Prostate gland (tissue), 2 donors: Measurements from ENCODE around the gene PCDHGB7. TPM values are rescaled to one million over a fixed set of nuclear protein-coding genes. Genes with fewer than 3 reads are reported as not detected.
"Not testable (repeated sequence)": the region's sequence is repeated elsewhere in the genome, so short reads cannot be mapped to it uniquely, and the experiment has no call there.

ENCODE experiments used
- DNase-seq: peaks from one replicate; pipeline ENCODE4 v3.0.0-alpha.2; 2019; ENCODE audit warnings: low spot score
- H3K27ac ChIP-seq, 2 donors: fragments of 200-600 bp; sonication (generic); 2 replicates each; pipeline ENCODE4 v1.5.1; 2017 to 2019
- H3K27me3 ChIP-seq: fragments of 200-600 bp; sonication (generic); replicated peaks from 2 replicates; pipeline ENCODE4 v1.5.1; 2019; ENCODE audit not compliant: insufficient read depth
- H3K36me3 ChIP-seq, 2 donors: fragments of 200-600 bp; sonication (generic); 1 replicate in 1 of 2; 2 replicates in 1 of 2; pipeline versions ENCODE4 v1.5.1 to v1.8.1; 2017 to 2019
- H3K4me1 ChIP-seq: fragments of 200-600 bp; sonication (generic); replicated peaks from 2 replicates; pipeline ENCODE4 v1.5.1; 2019
- H3K4me3 ChIP-seq, 2 donors: fragments of 200-600 bp; sonication (generic); 2 replicates each; pipeline ENCODE4 v1.5.1; 2017 to 2019
- H3K9me3 ChIP-seq: fragments of 200-600 bp; sonication (generic); 2 replicates; pipeline ENCODE4 v1.5.1; 2017
- CTCF ChIP-seq, 4 experiments: fragments of 200-600 bp in 2 of 4; fragments of 450-650 bp in 2 of 4; sonication (generic) in 2 of 4; IDR thresholded peaks; 1 replicate in 3 of 4; 2 replicates in 1 of 4; pipeline ENCODE4 v1.5.1; 2016 to 2019; ENCODE audit warnings: antibody characterized with exemption in 4 of 4, mild to moderate bottlenecking in 2 of 4, moderate library complexity in 2 of 4
- POLR2A ChIP-seq: fragments of 450-650 bp; IDR thresholded peaks from one replicate; pipeline ENCODE4 v1.6.1; 2016; ENCODE audit warnings: antibody characterized with exemption, mild to moderate bottlenecking
- POLR2AphosphoS5 ChIP-seq: sonication (generic); formaldehyde crosslinking; IDR thresholded peaks from one replicate; pipeline ENCODE4 v1.6.1; 2017; ENCODE audit warnings: antibody characterized with exemption
- WGBS: methylation state at CpG from one replicate; pipeline ENCODE4 v1.1.5; 2018; 5-methylcytosine and 5-hydroxymethylcytosine counted together
- intact Hi-C: fragments of 100-400 bp; cut with DNase I; formaldehyde crosslinking; loops from one replicate; pipeline ENCODE4 v1.14.2; 2022
- total RNA-seq, 2 donors: library from RNA; depleted of rRNA; stranded (reverse); fragments of >200 nt; gene quantifications; one replicate each; pipeline ENCODE4 v1.1.0, GENCODE V29; 2016

PCDHGB7 gene
- 10 to 100 TPM in 1 of 2 donors, 1 to 10 TPM in 1; 7.0 to 14.6 TPM for total RNA-seq

- H3K4me3 ChIP-seq: peak within 1 kb of the TSS; percentile 23 to 30
- DNase-seq: peak; percentile 53
- H3K27ac ChIP-seq: peak within 1 kb of the TSS in 1 of 2 donors; percentile 36
- 9% methylated on average over 46 of the region's 47 CpGs for WGBS
- intact Hi-C loops: loop anchor here (10.0 kb wide), 1 partner anchor 107 kb away; no protein-coding TSS in a partner anchor
- H3K4me1 ChIP-seq, H3K27me3 ChIP-seq, H3K9me3 ChIP-seq, H3K36me3 ChIP-seq: not testable (repeated sequence)
- TF ChIP-seq CTCF (IDR thresholded peaks at IDR 0.05): peak in 3 of 4 experiments; percentile 33 to 80 (median 67)
These were observed at the start of gene PCDHGB7 for GRCh38 chr5:141417494-141418172. TSS of gene PCDHGB7 (plus strand) at chr5:141417677. CDS start at chr5:141417860, 183 bp downstream.

- H3K36me3 ChIP-seq: no peaks in the 10 kb centered on the region
- peaks cover 8% of the 10 kb centered on the region for H3K27me3 ChIP-seq
- DNase-seq: no peak
- intact Hi-C loops: no loop called here
- 17% methylated on average over 32 of the region's 32 CpGs for WGBS
- no peaks in the 10 kb centered on the region for H3K9me3 ChIP-seq
- TF ChIP-seq POLR2A (no peak), CTCF (IDR thresholded peaks at IDR 0.05) (peak in 1 of 4 experiments; percentile 21), POLR2AphosphoS5 (no peak)
- H3K4me1 ChIP-seq: no peaks in the 10 kb centered on the region
- H3K4me3 ChIP-seq: no peak within 1 kb of the TSS
- no peak within 1 kb of the TSS for H3K27ac ChIP-seq
These were observed 47.3 kb upstream of the PCDHGB7 start, which contains the start of gene PCDHGB3 for GRCh38 chr5:141369994-141370848. TSS of gene PCDHGB3 (plus strand) at chr5:141370242. CDS start at chr5:141370395, 153 bp downstream.

GRCh38 chr5:141371572-141372475 lies 45.7 kb upstream of the PCDHGB7 start:
- Histone ChIP-seq H3K27me3 (peaks cover 4% of the 10 kb centered on the region), H3K9me3 (no peaks in the 10 kb centered on the region), H3K27ac (no peak overlapping the region), H3K36me3 (no peaks in the 10 kb centered on the region), H3K4me3 (no peak overlapping the region), H3K4me1 (no peaks in the 10 kb centered on the region)
- TF ChIP-seq POLR2AphosphoS5: no peak
- no peak for TF ChIP-seq POLR2A
- TF ChIP-seq CTCF (IDR thresholded peaks at IDR 0.05): no peak
- intact Hi-C loops: no loop called here
- 18% methylated on average over 41 of the region's 69 CpGs for WGBS
- DNase-seq: no peak

- Histone ChIP-seq H3K9me3 (no peaks in the 10 kb centered on the region), H3K36me3 (no peaks in the 10 kb centered on the region), H3K27me3 (peaks cover 4% of the 10 kb centered on the region), H3K27ac (no peak within 1 kb of the TSS), H3K4me3 (no peak within 1 kb of the TSS), H3K4me1 (no peaks in the 10 kb centered on the region)
- no peak for DNase-seq
- TF ChIP-seq CTCF (IDR thresholded peaks at IDR 0.05): peak in 2 of 4 experiments; percentile 10 to 17
- TF ChIP-seq POLR2A: no peak
- no peak for TF ChIP-seq POLR2AphosphoS5
- intact Hi-C loops: no loop called here
- WGBS: 13% methylated on average over 27 of the region's 27 CpGs
These were observed 43.7 kb upstream of the PCDHGB7 start, which contains the start of gene PCDHGA6 for GRCh38 chr5:141373673-141374317. TSS of gene PCDHGA6 (plus strand) at chr5:141373891. CDS start at chr5:141374084, 193 bp downstream.
